NB4 (cell line): Measurements from ENCODE around the gene RGS11.

Experiments used
- CTCF ChIP-seq: IDR thresholded peaks from one replicate; pipeline ENCODE4 v1.5.1; 2012; ENCODE audit warnings: low read depth, low read length
- POLR2A ChIP-seq: IDR thresholded peaks from 2 replicates; pipeline ENCODE4 v1.6.1; 2011; ENCODE audit warnings: mild to moderate bottlenecking; ENCODE audit not compliant: insufficient read length; ENCODE audit errors: extremely low read depth

- no peak for TF ChIP-seq CTCF
- no peak for TF ChIP-seq POLR2A
These were observed 36.0 kb upstream of the RGS11 start for GRCh38 chr16:311725-312124.
